ENCODE measurements around the gene SLBP. TPM values are rescaled to one million over a fixed set of nuclear protein-coding genes. Genes with fewer than 3 reads are reported as not detected.

Gene SLBP
- total RNA-seq, 1 experiment from 2014 or later: 61.7 TPM

- no peak overlapping the region for H3K4me3 ChIP-seq
- no peaks in the 10 kb centered on the region for H3K4me1 ChIP-seq (replicated peaks; ENCODE audit: insufficient read depth)
- H3K9me2 ChIP-seq (ENCODE audit: insufficient read depth): no peaks in the 10 kb centered on the region
- peaks cover 17% of the 10 kb centered on the region for H3K27me3 ChIP-seq (ENCODE audit: insufficient read depth, low read depth)
- BruUV-seq (replicated peaks): no TSS peak
- no peak for DNase-seq
- H3K27ac ChIP-seq: no peak overlapping the region
- CTCF ChIA-PET: no interaction called here
- intact Hi-C loops (cut with micrococcal nuclease; ENCODE audit: unreplicated experiment): no loop called here
- POLR2A ChIA-PET (ENCODE audit: unreplicated experiment): no interaction called here
- H3K79me2 ChIP-seq (ENCODE audit: low read depth): no peaks in the 10 kb centered on the region
- H2AFZ ChIP-seq: no peak overlapping the region
- no peaks in the 10 kb centered on the region for H4K20me1 ChIP-seq (ENCODE audit: insufficient read depth)
- no peaks in the 10 kb centered on the region for H3K9me3 ChIP-seq (ENCODE audit: insufficient read depth, low read depth)
- H3K4me2 ChIP-seq: no peak overlapping the region
- H3F3A ChIP-seq (ENCODE audit: insufficient read depth, low read depth): no peaks in the 10 kb centered on the region
- H3K36me3 ChIP-seq (ENCODE audit: low read depth): no peaks in the 10 kb centered on the region
- TF ChIP-seq EZH2 (IDR thresholded peaks at IDR 0.05; ENCODE audit: low read depth): no peak
- TF ChIP-seq, protein P1, sequence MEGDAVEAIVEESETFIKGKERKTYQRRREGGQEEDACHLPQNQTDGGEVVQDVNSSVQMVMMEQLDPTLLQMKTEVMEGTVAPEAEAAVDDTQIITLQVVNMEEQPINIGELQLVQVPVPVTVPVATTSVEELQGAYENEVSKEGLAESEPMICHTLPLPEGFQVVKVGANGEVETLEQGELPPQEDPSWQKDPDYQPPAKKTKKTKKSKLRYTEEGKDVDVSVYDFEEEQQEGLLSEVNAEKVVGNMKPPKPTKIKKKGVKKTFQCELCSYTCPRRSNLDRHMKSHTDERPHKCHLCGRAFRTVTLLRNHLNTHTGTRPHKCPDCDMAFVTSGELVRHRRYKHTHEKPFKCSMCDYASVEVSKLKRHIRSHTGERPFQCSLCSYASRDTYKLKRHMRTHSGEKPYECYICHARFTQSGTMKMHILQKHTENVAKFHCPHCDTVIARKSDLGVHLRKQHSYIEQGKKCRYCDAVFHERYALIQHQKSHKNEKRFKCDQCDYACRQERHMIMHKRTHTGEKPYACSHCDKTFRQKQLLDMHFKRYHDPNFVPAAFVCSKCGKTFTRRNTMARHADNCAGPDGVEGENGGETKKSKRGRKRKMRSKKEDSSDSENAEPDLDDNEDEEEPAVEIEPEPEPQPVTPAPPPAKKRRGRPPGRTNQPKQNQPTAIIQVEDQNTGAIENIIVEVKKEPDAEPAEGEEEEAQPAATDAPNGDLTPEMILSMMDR (conservative IDR thresholded peaks at IDR 0.05): no peak
Observed at GRCh38 chr4:1644891-1645657, 67.0 kb downstream of the SLBP start.

DNA sequence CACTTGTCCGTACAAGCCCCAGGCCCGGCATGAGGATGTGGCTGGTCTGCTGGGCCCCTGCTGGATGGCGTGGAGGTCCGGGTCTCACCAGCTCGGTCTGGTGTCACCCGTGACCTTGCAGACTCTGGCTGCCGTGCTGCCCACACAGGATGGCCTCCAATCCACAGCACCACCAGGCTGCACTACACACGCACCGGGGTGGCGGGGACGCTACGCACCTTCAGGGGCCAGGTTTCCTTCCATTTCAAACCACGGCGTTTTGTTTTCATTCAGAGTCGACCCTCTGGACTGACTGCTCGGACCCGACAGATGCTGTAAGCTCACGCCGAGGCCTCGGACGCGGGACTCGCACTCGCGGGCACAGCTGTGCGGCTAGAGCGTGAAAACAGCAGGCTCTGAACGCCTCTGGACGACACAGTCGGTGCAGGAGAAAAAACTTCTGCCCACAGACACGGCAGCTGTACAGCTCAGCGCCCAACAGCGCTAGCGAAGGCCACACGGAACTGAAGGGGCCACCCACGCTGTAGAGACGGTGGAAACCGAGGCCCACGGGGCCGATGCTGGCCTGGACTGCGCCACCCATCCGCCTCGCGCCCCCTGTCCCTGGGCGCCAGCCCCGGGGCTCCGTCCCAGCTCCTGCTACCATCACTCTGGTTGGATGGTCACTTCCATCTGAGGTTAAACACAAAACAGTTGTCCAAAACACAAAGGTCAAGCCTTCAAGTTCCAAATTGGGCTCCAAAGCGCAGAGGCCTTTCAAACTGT, 68.0 kb downstream of the SLBP start:
- H3K27ac ChIP-seq: no peak overlapping the region
- BruUV-seq (replicated peaks): no TSS peak
- H3K79me2 ChIP-seq (ENCODE audit: low read depth): no peaks in the 10 kb centered on the region
- CTCF ChIA-PET: interaction anchor here (0.6 kb wide), 1 partner anchor 607 kb away, joined by 5 read pairs; no protein-coding TSS in a partner anchor
- H2AFZ ChIP-seq: no peak overlapping the region
- intact Hi-C loops (cut with micrococcal nuclease; ENCODE audit: unreplicated experiment): no loop called here
- H3K9me3 ChIP-seq (ENCODE audit: insufficient read depth, low read depth): no peaks in the 10 kb centered on the region
- H3K9me2 ChIP-seq (ENCODE audit: insufficient read depth): no peaks in the 10 kb centered on the region
- no peak for TF ChIP-seq EZH2 (IDR thresholded peaks at IDR 0.05; ENCODE audit: low read depth)
- TF ChIP-seq, protein P1 (conservative IDR thresholded peaks at IDR 0.05): no peak
- no peaks in the 10 kb centered on the region for H3F3A ChIP-seq (ENCODE audit: insufficient read depth, low read depth)
- no peak overlapping the region for H3K4me3 ChIP-seq
- H3K4me2 ChIP-seq: no peak overlapping the region
- no peaks in the 10 kb centered on the region for H4K20me1 ChIP-seq (ENCODE audit: insufficient read depth)
- POLR2A ChIA-PET (ENCODE audit: unreplicated experiment): no interaction called here
- H3K4me1 ChIP-seq (replicated peaks; ENCODE audit: insufficient read depth): no peaks in the 10 kb centered on the region
- DNase-seq: no peak
- peaks cover 26% of the 10 kb centered on the region for H3K27me3 ChIP-seq (ENCODE audit: insufficient read depth, low read depth)
- no peaks in the 10 kb centered on the region for H3K36me3 ChIP-seq (ENCODE audit: low read depth)

Other genes with a start within 250 kb of the SLBP start
- gene FAM53A, start 28.0 kb downstream of the SLBP start, total RNA-seq (2021): 4.0 and 6.7 TPM in 2 replicates
- gene TMEM129, start 9.0 kb upstream of the SLBP start, total RNA-seq (2021): 41.2 and 52.5 TPM in 2 replicates
- gene TACC3, start 9.2 kb upstream of the SLBP start, total RNA-seq (2021): 134 TPM in 2 replicates
- 8.2 and 10.6 TPM in 2 replicates for gene FGFR3, start 81.0 kb upstream of the SLBP start, total RNA-seq (2021)
- 44.5 and 58.9 TPM in 2 replicates for gene LETM1, start 143.8 kb upstream of the SLBP start, total RNA-seq (2021)
- 176 and 186 TPM in 2 replicates for gene NSD2, start 159.1 kb upstream of the SLBP start, total RNA-seq (2021)

Measured in PC-9 (cell line).